ENCODE results near the gene MMEL1. TPM values are rescaled to one million over a fixed set of nuclear protein-coding genes. Genes with fewer than 3 reads are reported as not detected.

The MMEL1 gene
- total and polyA plus RNA-seq, 2 experiments from 2014 or later, result 0.57 to 0.90 TPM

DNA sequence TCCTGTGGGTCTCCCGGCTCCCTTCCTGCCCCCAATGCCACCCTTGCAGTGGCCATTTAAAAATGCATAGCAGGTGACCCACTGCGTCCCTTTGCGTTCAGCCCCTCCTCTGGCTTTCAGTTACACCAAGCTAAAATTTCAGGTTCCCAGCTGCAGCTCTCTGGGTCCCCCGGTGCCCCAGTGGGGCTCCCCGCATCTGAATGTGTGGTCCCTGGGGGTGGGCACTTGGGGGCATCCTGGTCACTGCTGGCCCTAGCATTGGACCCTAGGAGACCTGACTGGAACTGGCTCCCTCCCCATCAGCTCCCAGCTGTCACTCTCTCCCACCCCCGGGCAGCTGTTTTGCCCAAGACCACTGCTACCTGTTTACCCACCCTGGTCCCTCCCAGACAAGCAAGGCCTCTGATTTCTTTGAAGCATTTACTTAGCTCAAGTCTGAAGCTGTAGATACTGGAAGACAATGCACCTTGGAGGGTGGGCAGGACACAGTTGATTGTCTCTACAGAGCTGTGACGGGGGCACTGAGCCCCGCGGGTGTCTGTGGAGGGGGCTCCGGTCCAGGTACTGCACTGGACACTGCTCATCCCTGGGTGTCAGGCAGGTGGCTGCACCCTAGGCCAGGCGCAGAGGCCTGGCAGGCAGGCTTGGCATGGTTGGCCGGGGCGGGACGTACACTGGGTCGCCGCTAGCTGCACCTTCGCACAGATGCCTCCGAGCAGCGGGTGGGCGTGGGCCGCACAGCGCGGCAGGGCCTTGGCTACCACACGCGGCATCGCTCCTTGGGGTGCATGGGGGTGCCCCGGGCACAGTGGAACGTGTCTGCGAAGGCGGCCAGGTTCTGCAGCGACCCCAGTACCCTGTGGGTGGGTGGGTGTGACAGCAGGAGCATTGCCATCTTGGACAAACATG is 42.3 kb downstream of the MMEL1 start (continued):
- TF ChIP-seq, protein P1, sequence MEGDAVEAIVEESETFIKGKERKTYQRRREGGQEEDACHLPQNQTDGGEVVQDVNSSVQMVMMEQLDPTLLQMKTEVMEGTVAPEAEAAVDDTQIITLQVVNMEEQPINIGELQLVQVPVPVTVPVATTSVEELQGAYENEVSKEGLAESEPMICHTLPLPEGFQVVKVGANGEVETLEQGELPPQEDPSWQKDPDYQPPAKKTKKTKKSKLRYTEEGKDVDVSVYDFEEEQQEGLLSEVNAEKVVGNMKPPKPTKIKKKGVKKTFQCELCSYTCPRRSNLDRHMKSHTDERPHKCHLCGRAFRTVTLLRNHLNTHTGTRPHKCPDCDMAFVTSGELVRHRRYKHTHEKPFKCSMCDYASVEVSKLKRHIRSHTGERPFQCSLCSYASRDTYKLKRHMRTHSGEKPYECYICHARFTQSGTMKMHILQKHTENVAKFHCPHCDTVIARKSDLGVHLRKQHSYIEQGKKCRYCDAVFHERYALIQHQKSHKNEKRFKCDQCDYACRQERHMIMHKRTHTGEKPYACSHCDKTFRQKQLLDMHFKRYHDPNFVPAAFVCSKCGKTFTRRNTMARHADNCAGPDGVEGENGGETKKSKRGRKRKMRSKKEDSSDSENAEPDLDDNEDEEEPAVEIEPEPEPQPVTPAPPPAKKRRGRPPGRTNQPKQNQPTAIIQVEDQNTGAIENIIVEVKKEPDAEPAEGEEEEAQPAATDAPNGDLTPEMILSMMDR (conservative IDR thresholded peaks at IDR 0.05; ENCODE audit: low read depth in 2 of 2), result no peak
- TF ChIP-seq ZNF331 (CRISPR knock-in tag; IDR thresholded peaks at IDR 0.05; ENCODE audit: low read depth) (no peak), STAT1 (IDR thresholded peaks at IDR 0.05; ENCODE audit: unreplicated experiment) (no peak), ZNF114 (CRISPR knock-in tag; IDR thresholded peaks at IDR 0.05) (no peak), REST (IDR thresholded peaks at IDR 0.05; ENCODE audit: unreplicated experiment) (no peak), NANOG (IDR thresholded peaks at IDR 0.05; ENCODE audit: borderline replicate concordance) (no peak), EZH2 (IDR thresholded peaks at IDR 0.05; ENCODE audit: low read depth, unreplicated experiment) (no peak)

DNA sequence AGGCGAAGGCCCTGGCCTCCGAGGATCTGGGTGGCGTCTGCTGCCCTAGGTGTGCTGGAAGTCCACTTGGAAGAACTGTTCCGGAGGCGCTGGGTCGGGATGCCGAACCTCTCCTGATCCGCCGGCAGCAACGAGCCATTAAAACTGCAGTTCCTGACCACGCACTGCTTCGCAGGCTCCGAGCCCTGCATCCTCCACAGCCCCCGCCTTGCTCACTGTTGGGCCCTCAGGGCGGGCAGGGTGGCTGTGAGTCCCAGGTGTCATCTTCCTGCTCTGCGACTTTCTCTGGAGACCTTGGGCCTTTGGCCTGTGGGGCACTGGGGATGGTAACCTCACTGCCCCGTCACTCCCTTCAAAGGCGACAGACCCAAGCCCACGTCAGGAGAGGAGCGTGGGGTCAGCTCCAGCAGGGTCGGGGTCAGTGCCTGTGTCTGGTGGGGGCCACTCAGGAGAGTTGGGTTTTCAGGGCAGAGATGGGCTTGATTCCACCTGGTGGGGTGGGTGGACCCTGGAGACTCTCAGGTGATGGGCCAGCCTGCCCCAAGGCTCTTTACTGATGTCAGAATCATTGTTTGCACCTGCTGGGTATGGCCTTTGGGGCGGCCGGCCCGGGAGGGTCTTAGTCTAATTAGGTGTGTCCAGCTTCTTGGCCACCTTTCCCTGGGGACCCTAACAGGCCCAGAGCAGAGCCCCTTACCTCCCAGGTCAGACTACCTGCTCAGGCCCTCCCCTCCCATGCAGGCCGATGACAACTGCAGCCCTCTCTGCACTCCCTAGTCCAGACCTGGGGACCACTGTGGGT is 43.2 kb downstream of the MMEL1 start:
- Mint-ChIP-seq H3K27me3 (ENCODE audit: insufficient read depth, low read depth, poor library complexity) (peaks cover 1% of the 10 kb centered on the region), H3K4me1 (peaks cover 7% of the 10 kb centered on the region), H3K36me3 (ENCODE audit: low read depth) (peaks cover 15% of the 10 kb centered on the region; the same call in 2 of the 3 replicates), H3K27ac (no peak overlapping the region), H3K9me3 (peaks cover 14% of the 10 kb centered on the region), H3K4me3 (no peak overlapping the region)
- Histone ChIP-seq H3K4me2 (no peak overlapping the region), H3F3A (replicated peaks; ENCODE audit: low read depth) (no peaks in the 10 kb centered on the region), H2AFZ (no peak overlapping the region), H3K79me2 (replicated peaks; ENCODE audit: insufficient read depth) (no peaks in the 10 kb centered on the region), H3K9me2 (ENCODE audit: insufficient read depth) (no peaks in the 10 kb centered on the region), H3K27me3 (ENCODE audit: insufficient read depth) (no peaks in the 10 kb centered on the region), H3K4me1 (ENCODE audit: insufficient read depth) (no peaks in the 10 kb centered on the region; the same call in 1 of the 2 replicates), H3K4me3 (no peak overlapping the region), H3K27ac (ENCODE audit: low read depth) (no peak overlapping the region), H3K36me3 (ENCODE audit: insufficient read depth) (no peaks in the 10 kb centered on the region), H4K20me1 (replicated peaks; ENCODE audit: insufficient read depth) (no peaks in the 10 kb centered on the region)
- ATAC-seq, result no peak
- DNase-seq (ENCODE audit: low spot score), result no peak
- no peak for TF ChIP-seq ZNF462 (CRISPR knock-in tag; IDR thresholded peaks at IDR 0.05)
- no peak for TF ChIP-seq JUNB (IDR thresholded peaks at IDR 0.05; ENCODE audit: unreplicated experiment)

All from GM23338 (cell line).